IMR-90 (cell line): ENCODE measurements around the gene MCMBP. TPM values are rescaled to one million over a fixed set of nuclear protein-coding genes. Genes with fewer than 3 reads are reported as not detected.
"Not testable (repeated sequence)": the region's sequence is repeated elsewhere in the genome, so short reads cannot be mapped to it uniquely, and the experiment has no call there.

Experiments
- ATAC-seq: fragments of 200-7000 bp; cut with Tn5 transposase; 2 replicates; pipeline ENCODE4 v1.9.1; 2020; ENCODE audit warnings: low read depth, mild to moderate bottlenecking, moderate library complexity
- BruUV-seq: library from RNA; stranded (reverse); fragments of 400-500 nt; replicated peaks from 2 replicates; lab custom pipeline; 2021; lab: Mats Ljungman, UMichigan
- CTCF ChIA-PET: fragments of 300-600 bp; formaldehyde crosslinking; extraction: SDS; loops from one replicate; lab custom pipeline; 2021; ENCODE audit warnings: antibody characterized with exemption; lab: Yijun Ruan, JAX
- POLR2A ChIA-PET: fragments of 300-600 bp; sonication (Branson Sonifier 250); formaldehyde crosslinking; loops from one replicate; lab custom pipeline; 2022; ENCODE audit warnings: antibody characterized with exemption; ENCODE audit not compliant: unreplicated experiment; lab: Charles Lee
- DNase-seq: peaks from one replicate; pipeline ENCODE4 v3.0.0; 2013
- H2AFZ ChIP-seq: replicated peaks from 2 replicates; pipeline ENCODE3; 2013; ENCODE audit warnings: low read length, mild to moderate bottlenecking; ENCODE audit not compliant: poor library complexity
- H2AK5ac ChIP-seq: 2 replicates; pipeline ENCODE4 v1.6.1; 2013; ENCODE audit warnings: low read depth, low read length, inconsistent platforms
- H2AK9ac ChIP-seq: replicated peaks from 2 replicates; pipeline ENCODE3; 2013; ENCODE audit warnings: mild to moderate bottlenecking, low read depth, low read length, moderate library complexity; ENCODE audit not compliant: poor library complexity
- H2BK120ac ChIP-seq: 2 replicates; pipeline ENCODE4 v1.6.1; 2013; ENCODE audit warnings: low read depth, low read length, inconsistent platforms
- H2BK15ac ChIP-seq: 3 replicates; pipeline ENCODE4 v1.6.1; 2013; ENCODE audit warnings: low read depth, low read length, inconsistent platforms
- H2BK20ac ChIP-seq: 2 replicates; pipeline ENCODE4 v1.6.1; 2013; ENCODE audit warnings: low read depth, mild to moderate bottlenecking, inconsistent platforms, low read length, moderate library complexity
- H2BK5ac ChIP-seq: 2 replicates; pipeline ENCODE4 v1.6.1; 2013; ENCODE audit warnings: mild to moderate bottlenecking, low read depth, low read length, inconsistent platforms; ENCODE audit not compliant: poor library complexity, severe bottlenecking
- H3K14ac ChIP-seq: replicated peaks from 2 replicates; pipeline ENCODE4 v1.6.1; 2013; ENCODE audit warnings: low read depth, low read length, inconsistent platforms
- H3K18ac ChIP-seq: 2 replicates; pipeline ENCODE4 v1.6.1; 2013; ENCODE audit warnings: low read depth, low read length, control low read depth
- H3K23ac ChIP-seq: 2 replicates; pipeline ENCODE4 v1.6.1; 2013; ENCODE audit warnings: low read depth, low read length, inconsistent platforms
- H3K27ac ChIP-seq: 2 replicates; pipeline ENCODE4 v1.5.1; 2013; ENCODE audit warnings: mild to moderate bottlenecking, control low read depth, low read length; ENCODE audit not compliant: insufficient read depth
- H3K27me3 ChIP-seq: 2 replicates; pipeline ENCODE4 v1.6.1; 2013; ENCODE audit warnings: low read length; ENCODE audit not compliant: control insufficient read depth, insufficient read depth
- H3K36me3 ChIP-seq: 2 replicates; pipeline ENCODE4 v1.6.1; 2013; ENCODE audit warnings: low read length, mixed read lengths; ENCODE audit not compliant: control insufficient read depth, insufficient read depth
- H3K4ac ChIP-seq: 2 replicates; pipeline ENCODE4 v1.6.1; 2013; ENCODE audit warnings: low read depth, low read length, inconsistent platforms
- H3K4me1 ChIP-seq: 2 replicates; pipeline ENCODE4 v1.6.1; 2013; ENCODE audit warnings: low read length, mixed read lengths; ENCODE audit not compliant: control insufficient read depth, insufficient read depth
- H3K4me2 ChIP-seq: 2 replicates; pipeline ENCODE4 v1.6.1; 2013; ENCODE audit warnings: low read depth, mild to moderate bottlenecking, control low read depth, low read length, moderate library complexity
- H3K4me3 ChIP-seq: 2 replicates; pipeline ENCODE4 v1.5.1; 2013; ENCODE audit warnings: low read depth, mild to moderate bottlenecking, control low read depth, low read length, moderate library complexity; ENCODE audit not compliant: insufficient read depth
- H3K56ac ChIP-seq: 2 replicates; pipeline ENCODE4 v1.6.1; 2013; ENCODE audit warnings: low read length, inconsistent platforms; ENCODE audit not compliant: insufficient read depth; ENCODE audit errors: extremely low read depth
- H3K79me1 ChIP-seq, 2 experiments: 2 replicates each; pipeline ENCODE4 v1.6.1; 2013; ENCODE audit warnings: low read length in 2 of 2, inconsistent platforms in 1 of 2, low read depth in 1 of 2
- H3K9ac ChIP-seq: 2 replicates; pipeline ENCODE4 v1.6.1; 2013; ENCODE audit warnings: low read depth, low read length, control low read depth
- H3K9me1 ChIP-seq: 2 replicates; pipeline ENCODE4 v1.6.1; 2013; ENCODE audit warnings: low read length, inconsistent platforms; ENCODE audit not compliant: insufficient read depth
- H3K9me3 ChIP-seq: 2 replicates; pipeline ENCODE4 v1.6.1; 2013; ENCODE audit warnings: low read length; ENCODE audit not compliant: control insufficient read depth, insufficient read depth
- H4K20me1 ChIP-seq: 2 replicates; pipeline ENCODE4 v1.6.1; 2013; ENCODE audit warnings: low read length, inconsistent platforms; ENCODE audit not compliant: insufficient read depth
- H4K5ac ChIP-seq: 2 replicates; pipeline ENCODE4 v1.6.1; 2013; ENCODE audit warnings: mild to moderate bottlenecking, low read depth, low read length, control low read depth
- H4K8ac ChIP-seq, 2 experiments: 2 replicates each; pipeline ENCODE4 v1.6.1; 2013; ENCODE audit warnings: low read depth in 2 of 2, low read length in 2 of 2, control low read depth in 1 of 2, inconsistent platforms in 1 of 2
- H4K91ac ChIP-seq: 2 replicates; pipeline ENCODE4 v1.6.1; 2013; ENCODE audit warnings: low read depth, low read length, inconsistent platforms; ENCODE audit not compliant: insufficient read depth
- CEBPB ChIP-seq: IDR thresholded peaks from 2 replicates; pipeline ENCODE4 v1.6.1; 2012; ENCODE audit warnings: low read depth, low read length, improper control_type of control experiment
- ELK1 ChIP-seq: fragments of 150-350 bp; IDR thresholded peaks from 2 replicates; pipeline ENCODE4 v1.6.1; 2016; ENCODE audit warnings: low read depth, mild to moderate bottlenecking, low read length, moderate library complexity, borderline replicate concordance
- FOS ChIP-seq: fragments of 150-350 bp; IDR thresholded peaks from 2 replicates; pipeline ENCODE4 v1.6.1; 2016; ENCODE audit warnings: low read depth, low read length
- MXI1 ChIP-seq: IDR thresholded peaks from 2 replicates; pipeline ENCODE4 v1.6.1; 2012; ENCODE audit warnings: low read depth, mild to moderate bottlenecking, low read length, moderate library complexity, borderline replicate concordance
- WGBS, 2 experiments: methylation state at CpG; one replicate each; pipeline versions ENCODE4 v1.1.5 to v1.1.7; 2013; ENCODE audit warnings: missing lambda C conversion rate in 2 of 2; ENCODE audit not compliant: insufficient read length in 1 of 2; ENCODE audit errors: extremely low coverage in 2 of 2; 5-methylcytosine and 5-hydroxymethylcytosine counted together
- dilution Hi-C: fragments of 300-500 bp; cut with HindIII; formaldehyde crosslinking; loops from one replicate; pipeline ENCODE4 v1.14.3; 2018; ENCODE audit warnings: low sequenced_read_pairs; ENCODE audit not compliant: unreplicated experiment
- in situ Hi-C: fragments of 300-500 bp; cut with MboI; formaldehyde crosslinking; loops from 3 replicates; pipeline ENCODE4 v1.14.3; 2019; ENCODE audit warnings: low sequenced_read_pairs, inconsistent platforms, mixed read lengths
- intact Hi-C: fragments of 100-400 bp; cut with micrococcal nuclease; formaldehyde crosslinking; loops from 2 replicates; pipeline ENCODE4 v1.10.0; 2022
- polyA plus RNA-seq, 3 experiments: library from polyadenylated mRNA; depleted of rRNA; stranded (reverse); fragments of >200 nt; gene quantifications; 2 replicates each; pipeline ENCODE4 v1.2.3, GENCODE V29; 2012; ENCODE audit warnings: low replicate concordance in 1 of 3
- total RNA-seq: library from RNA; depleted of rRNA; stranded (reverse); fragments of >200 nt; gene quantifications from 2 replicates; pipeline ENCODE4 v1.2.3, GENCODE V29; 2012

The MCMBP gene
- total and polyA plus RNA-seq, 2 of the 4 experiments (the other 2 are of a cell fraction), result 39.0 to 59.9 TPM

GRCh38 chr10:119871881-119872609, 598 bp downstream of the MCMBP start:
- peaks cover 2% of the 10 kb centered on the region; the same call in 1 of the 2 replicates for H3K4me1 ChIP-seq
- peak overlapping the region; percentile 95 for H3K4me2 ChIP-seq
- TF ChIP-seq MXI1 (0 out of 2 replicates have a peak, but pooled peaks have one; percentile 10), CEBPB (peak; percentile 43; the same call in 1 of the 2 replicates), ELK1 (no peak), FOS (no peak)
- peaks cover 6% of the 10 kb centered on the region; the same call in 1 of the 2 replicates for H3K9me1 ChIP-seq
- peak overlapping the region; percentile 65; the same call in 1 of the 2 replicates for H4K5ac ChIP-seq
- peak overlapping the region; percentile 55 for H3K4me3 ChIP-seq
- CTCF ChIA-PET, result interaction anchor here (0.6 to 2.2 kb wide), 2 partner anchors 121 to 760 kb away, joined by 8 to 14 read pairs; no protein-coding TSS in a partner anchor
- in situ Hi-C loops (loop anchor here (25.0 kb wide), 1 partner anchor 685 kb away; the partner anchor contains the start of gene PRDX3), dilution Hi-C loops (no loop called here), intact Hi-C loops (no loop called here)
- H2BK120ac ChIP-seq, result no peak overlapping the region
- POLR2A ChIA-PET, result no interaction called here
- ATAC-seq, result peak; percentile 30
- peak overlapping the region; percentile 69 for H3K56ac ChIP-seq
- H3K79me1 ChIP-seq, result peaks cover 6 to 21% of the 10 kb centered on the region in 2 experiments; a peak in 2 of 4 replicates
- peak overlapping the region; percentile 88 for H3K23ac ChIP-seq
- H4K8ac ChIP-seq, result peak overlapping the region; percentile 62 to 83; a peak in 2 of 4 replicates
- peak overlapping the region; percentile 22; the same call in 1 of the 2 replicates for H4K91ac ChIP-seq
- peak overlapping the region; percentile 51 for H3K4ac ChIP-seq
- peak overlapping the region; percentile 73 for H2BK5ac ChIP-seq
- H3K18ac ChIP-seq, result no peak overlapping the region
- H3K36me3 ChIP-seq, result no peaks in the 10 kb centered on the region
- peak overlapping the region; percentile 82 for H2AK9ac ChIP-seq
- no peaks in the 10 kb centered on the region for H3K27me3 ChIP-seq
- peak overlapping the region; percentile 86 for H2AFZ ChIP-seq
- peak overlapping the region; percentile 41 for H3K14ac ChIP-seq
- no peak overlapping the region for H2BK15ac ChIP-seq
- no peaks in the 10 kb centered on the region for H3K9me3 ChIP-seq
- no peak overlapping the region for H2AK5ac ChIP-seq
- no peak overlapping the region for H2BK20ac ChIP-seq
- H3K9ac ChIP-seq, result peak overlapping the region; percentile 91
- H4K20me1 ChIP-seq, result peaks cover 43% of the 10 kb centered on the region
- DNase-seq, result peak; percentile 28
- BruUV-seq, result no TSS peak
- H3K27ac ChIP-seq, result peak overlapping the region; percentile 80
- WGBS, 2 experiments, result 0% methylated on average over 13 of the region's 56 CpGs; no CpG with 5 or more reads in 1 of the 2 experiments

- CTCF ChIA-PET, result interaction anchor here (1.0 kb wide), 1 partner anchor 10 kb away, joined by 4 read pairs; no protein-coding TSS in a partner anchor
- H2BK20ac ChIP-seq, H4K91ac ChIP-seq, H4K8ac ChIP-seq, H3K27me3 ChIP-seq, H2AK9ac ChIP-seq, H2BK5ac ChIP-seq, H3K4me3 ChIP-seq, H4K5ac ChIP-seq, H2BK120ac ChIP-seq, dilution Hi-C loops, H2AK5ac ChIP-seq, DNase-seq, H3K18ac ChIP-seq, H3K14ac ChIP-seq, H3K9ac ChIP-seq, H2BK15ac ChIP-seq, H3K9me3 ChIP-seq, H3K4me2 ChIP-seq, H3K9me1 ChIP-seq, H2AFZ ChIP-seq, POLR2A ChIA-PET, H3K27ac ChIP-seq, intact Hi-C loops, BruUV-seq, H3K36me3 ChIP-seq, H3K23ac ChIP-seq, H3K4ac ChIP-seq, H3K4me1 ChIP-seq, ATAC-seq, H3K56ac ChIP-seq: not testable (repeated sequence)
- WGBS, 2 experiments, result no CpG with 5 or more reads among the region's 4 CpGs
- H3K79me1 ChIP-seq, result peaks cover 6 to 26% of the 10 kb centered on the region in 2 experiments; a peak in 3 of 4 replicates
- H4K20me1 ChIP-seq, result peaks cover 66% of the 10 kb centered on the region
- in situ Hi-C loops, result loop anchor here (25.0 kb wide), 1 partner anchor 682 kb away; the partner anchor contains the start of gene PRDX3
Observed at GRCh38 chr10:119869398-119869797, 3.2 kb downstream of the MCMBP start.
